ENCODE results near the gene MLXIP. TPM values are rescaled to one million over a fixed set of nuclear protein-coding genes. Genes with fewer than 3 reads are reported as not detected.

Gene MLXIP
- total RNA-seq, 4 donors from 2014 or later = 9.6 to 20.0 (median 11.4) TPM

GRCh38 chr12:122138616-122139015, 60.1 kb downstream of the MLXIP start:
- WGBS, 2 donors = 82 to 95% methylated on average over 11 of the region's 11 CpGs
- Histone ChIP-seq H3K36me3 (peaks cover 25 to 84% (median 28%) of the 10 kb centered on the region in 3 donors), H3K4me1 (peaks cover 0 to 9% (median 0%) of the 10 kb centered on the region in 3 donors), H3K27ac (no peak overlapping the region), H3K27me3 (no peaks in the 10 kb centered on the region), H3K9me3 (no peaks in the 10 kb centered on the region), H3K4me3 (no peak overlapping the region)
- DNase-seq = no peak
- intact Hi-C loops (cut with DNase I) = no loop called here
- TF ChIP-seq CTCF (IDR thresholded peaks at IDR 0.05) = no peak
- no peak for TF ChIP-seq POLR2A (IDR thresholded peaks at IDR 0.05)

- Histone ChIP-seq H3K9me3 (no peaks in the 10 kb centered on the region), H3K36me3 (peaks cover 22 to 84% (median 25%) of the 10 kb centered on the region in 3 donors), H3K4me1 (peaks cover 0 to 9% (median 0%) of the 10 kb centered on the region in 3 donors), H3K4me3 (no peak overlapping the region), H3K27ac (no peak overlapping the region), H3K27me3 (no peaks in the 10 kb centered on the region)
- intact Hi-C loops (cut with DNase I) = no loop called here
- WGBS, 2 donors = 100% methylated on average over 6 of the region's 15 CpGs; no CpG with 5 or more reads in 1 of the 2 donors
- TF ChIP-seq POLR2A (IDR thresholded peaks at IDR 0.05) = no peak
- TF ChIP-seq CTCF (IDR thresholded peaks at IDR 0.05) = no peak
- DNase-seq = no peak
Observed at GRCh38 chr12:122139266-122139665, 60.7 kb downstream of the MLXIP start.

DNA sequence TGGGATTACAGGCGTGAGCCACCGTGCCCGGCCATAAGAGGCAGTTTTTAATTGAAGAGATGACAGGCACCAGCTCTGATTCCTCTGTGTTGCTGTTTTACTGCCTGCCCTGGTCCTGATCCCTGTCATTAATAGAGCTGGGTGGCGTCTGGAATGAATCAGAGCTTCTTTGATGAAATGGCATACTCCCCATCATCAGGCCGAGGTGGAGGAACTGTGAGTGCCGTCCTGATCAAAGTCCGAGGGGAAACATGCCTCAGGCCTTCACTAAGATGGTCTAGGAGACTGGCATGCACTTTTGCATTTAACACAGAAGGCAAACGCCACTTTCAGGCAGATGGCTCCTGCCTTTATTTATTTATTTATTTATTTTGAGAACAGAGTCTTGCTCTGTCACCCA, 61.4 kb downstream of the MLXIP start:
- no peak overlapping the region for H3K4me3 ChIP-seq
- H3K36me3 ChIP-seq = peaks cover 22 to 78% (median 23%) of the 10 kb centered on the region in 3 donors
- H3K27ac ChIP-seq = no peak overlapping the region
- TF ChIP-seq POLR2A (IDR thresholded peaks at IDR 0.05) (no peak), CTCF (IDR thresholded peaks at IDR 0.05) (no peak)
- no peaks in the 10 kb centered on the region for H3K27me3 ChIP-seq
- 80 to 88% methylated on average over 5 to 6 of the region's 8 CpGs for WGBS, 2 donors
- peaks cover 0 to 9% (median 0%) of the 10 kb centered on the region in 3 donors for H3K4me1 ChIP-seq
- DNase-seq = no peak
- intact Hi-C loops (cut with DNase I) = no loop called here
- no peaks in the 10 kb centered on the region for H3K9me3 ChIP-seq

GRCh38 chr12:122140467-122141257, 62.1 kb downstream of the MLXIP start:
- Histone ChIP-seq H3K4me3 (no peak overlapping the region), H3K27ac (no peak overlapping the region), H3K9me3 (no peaks in the 10 kb centered on the region), H3K27me3 (no peaks in the 10 kb centered on the region), H3K36me3 (peaks cover 14 to 71% (median 16%) of the 10 kb centered on the region in 3 donors), H3K4me1 (peaks cover 0 to 9% (median 0%) of the 10 kb centered on the region in 3 donors)
- WGBS, 2 donors = 89 to 97% methylated on average over 8 to 12 of the region's 19 CpGs
- no peak for TF ChIP-seq CTCF (IDR thresholded peaks at IDR 0.05)
- TF ChIP-seq POLR2A (IDR thresholded peaks at IDR 0.05) = no peak
- no peak for DNase-seq
- intact Hi-C loops (cut with DNase I) = no loop called here

DNA sequence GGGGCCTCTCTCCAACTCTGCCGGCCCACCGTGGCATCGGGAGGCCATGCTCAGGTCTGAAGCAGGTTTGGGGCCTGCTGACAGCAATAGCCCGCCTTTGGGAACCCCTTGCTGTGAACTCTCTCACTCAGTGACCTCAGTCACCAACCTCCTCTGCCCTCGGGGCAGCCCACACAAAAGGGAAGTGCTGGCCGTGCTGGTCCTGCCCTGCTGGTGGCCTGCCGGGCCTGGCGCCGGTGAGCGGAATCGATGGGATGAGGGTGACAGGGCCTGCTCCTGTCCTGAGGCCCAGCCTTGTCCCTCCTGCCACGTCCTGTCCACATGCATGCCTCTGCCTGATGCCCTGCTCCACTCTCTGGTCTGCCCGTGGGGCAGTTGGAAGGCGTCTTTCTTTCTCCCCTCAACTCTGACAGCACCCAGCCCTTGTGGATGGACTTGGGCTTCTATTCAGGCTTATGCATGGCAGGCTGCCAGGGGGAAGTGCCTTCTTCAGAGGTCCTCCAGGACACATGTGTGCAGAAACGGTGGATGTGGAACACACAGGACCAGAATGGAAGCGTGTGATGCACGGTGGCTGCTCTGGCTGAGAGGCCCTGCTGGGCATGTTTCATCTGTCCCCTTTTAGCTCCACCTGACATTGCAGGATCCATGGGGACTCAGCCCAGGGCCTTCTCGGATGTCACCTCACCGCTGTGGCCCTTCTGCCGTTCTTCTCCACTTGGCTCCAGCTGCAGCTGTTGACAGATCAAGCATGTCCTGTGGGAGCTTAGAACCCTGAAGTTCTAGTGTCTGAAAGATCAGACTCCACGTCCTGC, 63.6 kb downstream of the MLXIP start:
- peaks cover 13 to 66% (median 14%) of the 10 kb centered on the region in 3 donors for H3K36me3 ChIP-seq
- no peaks in the 10 kb centered on the region for H3K27me3 ChIP-seq
- no peaks in the 10 kb centered on the region for H3K9me3 ChIP-seq
- H3K4me3 ChIP-seq = no peak overlapping the region
- intact Hi-C loops (cut with DNase I) = no loop called here
- TF ChIP-seq POLR2A (IDR thresholded peaks at IDR 0.05) (no peak), CTCF (IDR thresholded peaks at IDR 0.05) (no peak)
- H3K4me1 ChIP-seq = peaks cover 0 to 9% (median 0%) of the 10 kb centered on the region in 3 donors
- 86% methylated on average over 6 to 9 of the region's 21 CpGs for WGBS, 2 donors
- DNase-seq = no peak
- no peak overlapping the region for H3K27ac ChIP-seq
